WTC11 (cell line): ENCODE data around the gene CTXND2.

Experiments
- ATF2 ChIP-seq: sonication (generic); formaldehyde crosslinking; IDR thresholded peaks from 2 replicates; pipeline ENCODE4 v1.8.1; 2022; ENCODE audit warnings: low read depth, missing genetic modification reagents, borderline replicate concordance
- FOXJ3 ChIP-seq: sonication (generic); formaldehyde crosslinking; IDR thresholded peaks from 2 replicates; pipeline ENCODE4 v1.9.0; 2021; ENCODE audit warnings: missing genetic modification reagents, mild to moderate bottlenecking, borderline replicate concordance
- GTF2I ChIP-seq: fragments of 250-450 bp; sonication (Bioruptor Pico); conservative IDR thresholded peaks from 2 replicates; pipeline ENCODE4 v1.4.0; 2021; ENCODE audit warnings: mild to moderate bottlenecking
- HMGXB4 ChIP-seq: sonication (generic); formaldehyde crosslinking; IDR thresholded peaks from 2 replicates; pipeline ENCODE4 v1.8.1; 2023; ENCODE audit warnings: mild to moderate bottlenecking, moderate library complexity, missing genetic modification reagents
- JUN ChIP-seq: sonication (generic); formaldehyde crosslinking; IDR thresholded peaks from 2 replicates; pipeline ENCODE4 v1.8.0; 2023; ENCODE audit warnings: mild to moderate bottlenecking, missing genetic modification reagents
- PRRX2 ChIP-seq: fragments of 250-450 bp; sonication (Bioruptor Pico); IDR thresholded peaks from 2 replicates; pipeline ENCODE4 v1.8.0; 2021; ENCODE audit warnings: mild to moderate bottlenecking
- USF2 ChIP-seq: sonication (generic); formaldehyde crosslinking; IDR thresholded peaks from 2 replicates; pipeline ENCODE4 v1.8.1; 2023; ENCODE audit warnings: mild to moderate bottlenecking, missing genetic modification reagents, moderate library complexity
- ZNF121 ChIP-seq: sonication (generic); formaldehyde crosslinking; IDR thresholded peaks from 2 replicates; pipeline ENCODE4 v1.8.0; 2023; ENCODE audit warnings: missing genetic modification reagents
- TF ChIP-seq, protein P1 (sequence below): fragments of 200-600 bp; IDR thresholded peaks from 2 replicates; pipeline ENCODE4 v1.8.0; 2022; ENCODE audit warnings: antibody characterized with exemption
- TF ChIP-seq, protein P2 (sequence below): sonication (generic); formaldehyde crosslinking; IDR thresholded peaks from 2 replicates; pipeline ENCODE4 v1.8.1; 2022; ENCODE audit warnings: mild to moderate bottlenecking, moderate library complexity, missing genetic modification reagents
- TF ChIP-seq, protein P3 (sequence below): sonication (generic); formaldehyde crosslinking; conservative IDR thresholded peaks from 2 replicates; pipeline ENCODE4 v1.8.1; 2023; ENCODE audit warnings: mild to moderate bottlenecking, low read depth, missing genetic modification reagents, moderate library complexity
- TF ChIP-seq, protein P4 (sequence below): sonication (generic); formaldehyde crosslinking; IDR thresholded peaks from 2 replicates; pipeline ENCODE4 v1.8.0; 2022; ENCODE audit warnings: mild to moderate bottlenecking, missing genetic modification reagents
- TF ChIP-seq, protein P5 (sequence below): sonication (generic); formaldehyde crosslinking; IDR thresholded peaks from 2 replicates; pipeline ENCODE4 v1.8.0; 2022; ENCODE audit warnings: mild to moderate bottlenecking, missing genetic modification reagents

GRCh38 chr1:150909585-150910180, 22.7 kb downstream of the CTXND2 start:
- TF ChIP-seq ATF2 (CRISPR knock-in tag) (no peak), GTF2I (CRISPR knock-in tag) (no peak), FOXJ3 (no peak), PRRX2 (CRISPR knock-in tag) (no peak), USF2 (CRISPR knock-in tag) (no peak), ZNF121 (no peak), JUN (CRISPR knock-in tag) (no peak), HMGXB4 (CRISPR knock-in tag) (no peak)
- TF ChIP-seq, protein P1, sequence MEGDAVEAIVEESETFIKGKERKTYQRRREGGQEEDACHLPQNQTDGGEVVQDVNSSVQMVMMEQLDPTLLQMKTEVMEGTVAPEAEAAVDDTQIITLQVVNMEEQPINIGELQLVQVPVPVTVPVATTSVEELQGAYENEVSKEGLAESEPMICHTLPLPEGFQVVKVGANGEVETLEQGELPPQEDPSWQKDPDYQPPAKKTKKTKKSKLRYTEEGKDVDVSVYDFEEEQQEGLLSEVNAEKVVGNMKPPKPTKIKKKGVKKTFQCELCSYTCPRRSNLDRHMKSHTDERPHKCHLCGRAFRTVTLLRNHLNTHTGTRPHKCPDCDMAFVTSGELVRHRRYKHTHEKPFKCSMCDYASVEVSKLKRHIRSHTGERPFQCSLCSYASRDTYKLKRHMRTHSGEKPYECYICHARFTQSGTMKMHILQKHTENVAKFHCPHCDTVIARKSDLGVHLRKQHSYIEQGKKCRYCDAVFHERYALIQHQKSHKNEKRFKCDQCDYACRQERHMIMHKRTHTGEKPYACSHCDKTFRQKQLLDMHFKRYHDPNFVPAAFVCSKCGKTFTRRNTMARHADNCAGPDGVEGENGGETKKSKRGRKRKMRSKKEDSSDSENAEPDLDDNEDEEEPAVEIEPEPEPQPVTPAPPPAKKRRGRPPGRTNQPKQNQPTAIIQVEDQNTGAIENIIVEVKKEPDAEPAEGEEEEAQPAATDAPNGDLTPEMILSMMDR: no peak
- TF ChIP-seq, protein P2, sequence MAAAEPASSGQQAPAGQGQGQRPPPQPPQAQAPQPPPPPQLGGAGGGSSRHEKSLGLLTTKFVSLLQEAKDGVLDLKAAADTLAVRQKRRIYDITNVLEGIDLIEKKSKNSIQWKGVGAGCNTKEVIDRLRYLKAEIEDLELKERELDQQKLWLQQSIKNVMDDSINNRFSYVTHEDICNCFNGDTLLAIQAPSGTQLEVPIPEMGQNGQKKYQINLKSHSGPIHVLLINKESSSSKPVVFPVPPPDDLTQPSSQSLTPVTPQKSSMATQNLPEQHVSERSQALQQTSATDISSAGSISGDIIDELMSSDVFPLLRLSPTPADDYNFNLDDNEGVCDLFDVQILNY (CRISPR knock-in tag): no peak
- TF ChIP-seq, protein P3, sequence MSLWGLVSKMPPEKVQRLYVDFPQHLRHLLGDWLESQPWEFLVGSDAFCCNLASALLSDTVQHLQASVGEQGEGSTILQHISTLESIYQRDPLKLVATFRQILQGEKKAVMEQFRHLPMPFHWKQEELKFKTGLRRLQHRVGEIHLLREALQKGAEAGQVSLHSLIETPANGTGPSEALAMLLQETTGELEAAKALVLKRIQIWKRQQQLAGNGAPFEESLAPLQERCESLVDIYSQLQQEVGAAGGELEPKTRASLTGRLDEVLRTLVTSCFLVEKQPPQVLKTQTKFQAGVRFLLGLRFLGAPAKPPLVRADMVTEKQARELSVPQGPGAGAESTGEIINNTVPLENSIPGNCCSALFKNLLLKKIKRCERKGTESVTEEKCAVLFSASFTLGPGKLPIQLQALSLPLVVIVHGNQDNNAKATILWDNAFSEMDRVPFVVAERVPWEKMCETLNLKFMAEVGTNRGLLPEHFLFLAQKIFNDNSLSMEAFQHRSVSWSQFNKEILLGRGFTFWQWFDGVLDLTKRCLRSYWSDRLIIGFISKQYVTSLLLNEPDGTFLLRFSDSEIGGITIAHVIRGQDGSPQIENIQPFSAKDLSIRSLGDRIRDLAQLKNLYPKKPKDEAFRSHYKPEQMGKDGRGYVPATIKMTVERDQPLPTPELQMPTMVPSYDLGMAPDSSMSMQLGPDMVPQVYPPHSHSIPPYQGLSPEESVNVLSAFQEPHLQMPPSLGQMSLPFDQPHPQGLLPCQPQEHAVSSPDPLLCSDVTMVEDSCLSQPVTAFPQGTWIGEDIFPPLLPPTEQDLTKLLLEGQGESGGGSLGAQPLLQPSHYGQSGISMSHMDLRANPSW (CRISPR knock-in tag): no peak
- TF ChIP-seq, protein P4, sequence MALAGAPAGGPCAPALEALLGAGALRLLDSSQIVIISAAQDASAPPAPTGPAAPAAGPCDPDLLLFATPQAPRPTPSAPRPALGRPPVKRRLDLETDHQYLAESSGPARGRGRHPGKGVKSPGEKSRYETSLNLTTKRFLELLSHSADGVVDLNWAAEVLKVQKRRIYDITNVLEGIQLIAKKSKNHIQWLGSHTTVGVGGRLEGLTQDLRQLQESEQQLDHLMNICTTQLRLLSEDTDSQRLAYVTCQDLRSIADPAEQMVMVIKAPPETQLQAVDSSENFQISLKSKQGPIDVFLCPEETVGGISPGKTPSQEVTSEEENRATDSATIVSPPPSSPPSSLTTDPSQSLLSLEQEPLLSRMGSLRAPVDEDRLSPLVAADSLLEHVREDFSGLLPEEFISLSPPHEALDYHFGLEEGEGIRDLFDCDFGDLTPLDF (CRISPR knock-in tag): no peak
- TF ChIP-seq, protein P5, sequence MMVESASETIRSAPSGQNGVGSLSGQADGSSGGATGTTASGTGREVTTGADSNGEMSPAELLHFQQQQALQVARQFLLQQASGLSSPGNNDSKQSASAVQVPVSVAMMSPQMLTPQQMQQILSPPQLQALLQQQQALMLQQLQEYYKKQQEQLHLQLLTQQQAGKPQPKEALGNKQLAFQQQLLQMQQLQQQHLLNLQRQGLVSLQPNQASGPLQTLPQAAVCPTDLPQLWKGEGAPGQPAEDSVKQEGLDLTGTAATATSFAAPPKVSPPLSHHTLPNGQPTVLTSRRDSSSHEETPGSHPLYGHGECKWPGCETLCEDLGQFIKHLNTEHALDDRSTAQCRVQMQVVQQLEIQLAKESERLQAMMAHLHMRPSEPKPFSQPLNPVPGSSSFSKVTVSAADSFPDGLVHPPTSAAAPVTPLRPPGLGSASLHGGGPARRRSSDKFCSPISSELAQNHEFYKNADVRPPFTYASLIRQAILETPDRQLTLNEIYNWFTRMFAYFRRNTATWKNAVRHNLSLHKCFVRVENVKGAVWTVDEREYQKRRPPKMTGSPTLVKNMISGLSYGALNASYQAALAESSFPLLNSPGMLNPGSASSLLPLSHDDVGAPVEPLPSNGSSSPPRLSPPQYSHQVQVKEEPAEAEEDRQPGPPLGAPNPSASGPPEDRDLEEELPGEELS: no peak
